ENCODE results near the gene TGIF1. TPM values are rescaled to one million over a fixed set of nuclear protein-coding genes. Genes with fewer than 3 reads are reported as not detected.

Gene TGIF1
- total and polyA plus RNA-seq, 2 of the 4 experiments (the other 2 are of a cell fraction): 62.1 to 118 TPM

- TF ChIP-seq USF2 (IDR thresholded peaks at IDR 0.05; ENCODE audit: low read depth, low read length): no peak
- TF ChIP-seq POLR2A (IDR thresholded peaks at IDR 0.05; ENCODE audit: low read depth, low read length): 0 out of 2 replicates have a peak, but pooled peaks have one; percentile 14
- TF ChIP-seq CHD1 (IDR thresholded peaks at IDR 0.05; ENCODE audit: low read depth, low read length): no peak
- TF ChIP-seq BHLHE40 (IDR thresholded peaks at IDR 0.05; ENCODE audit: low read depth, low read length): no peak
- no peak overlapping the region for H2BK20ac ChIP-seq (ENCODE audit: low read depth, low read length)
- dilution Hi-C loops (cut with HindIII; ENCODE audit: low sequenced_read_pairs, unreplicated experiment) (no loop called here), in situ Hi-C loops (cut with MboI; ENCODE audit: low sequenced_read_pairs) (no loop called here), intact Hi-C loops (cut with micrococcal nuclease) (loop anchor here (10.0 kb wide), 1 partner anchor 524 kb away; no protein-coding TSS in a partner anchor)
- ChIA-PET POLR2A (ENCODE audit: unreplicated experiment) (no interaction called here), CTCF (interaction anchor here (0.7 kb wide), 1 partner anchor 206 kb away, joined by 3 read pairs; no protein-coding TSS in a partner anchor)
- DNase-seq (peak; percentile 19), ATAC-seq (ENCODE audit: low read depth) (no peak)
- no peak overlapping the region for H3K56ac ChIP-seq (ENCODE audit: extremely low read depth, insufficient read depth, low read length)
- no peak overlapping the region for H3K18ac ChIP-seq (ENCODE audit: low read depth, low read length)
- H3K4me3 ChIP-seq (ENCODE audit: insufficient read depth, low read depth, low read length): no peak overlapping the region
- no peaks in the 10 kb centered on the region; the same call in 1 of the 2 replicates for H3K9me3 ChIP-seq (ENCODE audit: control insufficient read depth, insufficient read depth, low read length)
- peak overlapping the region; percentile 40; the same call in 1 of the 2 replicates for H3K14ac ChIP-seq (replicated peaks; ENCODE audit: low read depth, low read length)
- H2BK5ac ChIP-seq (ENCODE audit: low read depth, low read length, poor library complexity, severe bottlenecking): peak overlapping the region; percentile 47
- no peak overlapping the region for H3K9ac ChIP-seq (ENCODE audit: low read depth, low read length)
- H4K8ac ChIP-seq (ENCODE audit: low read depth in 2 of 2, low read length in 2 of 2): no peak overlapping the region
- H3K4me1 ChIP-seq (ENCODE audit: control insufficient read depth, insufficient read depth, low read length): peaks cover 16% of the 10 kb centered on the region
- H3K4ac ChIP-seq (ENCODE audit: low read depth, low read length): no peak overlapping the region
- no peak overlapping the region for H4K91ac ChIP-seq (ENCODE audit: insufficient read depth, low read depth, low read length)
- H2AK5ac ChIP-seq (ENCODE audit: low read depth, low read length): no peak overlapping the region
- no peak overlapping the region for H2AK9ac ChIP-seq (replicated peaks; ENCODE audit: low read depth, low read length, poor library complexity)
- H4K20me1 ChIP-seq (ENCODE audit: insufficient read depth, low read length): peaks cover 47% of the 10 kb centered on the region
- peak overlapping the region; percentile 29 for H3K4me2 ChIP-seq (ENCODE audit: low read depth, low read length)
- H3K9me1 ChIP-seq (ENCODE audit: insufficient read depth, low read length): peaks cover 13% of the 10 kb centered on the region
- H3K79me1 ChIP-seq (ENCODE audit: low read depth in 1 of 2, low read length in 2 of 2): peaks cover 18 to 50% of the 10 kb centered on the region in 2 experiments
- H2BK120ac ChIP-seq (ENCODE audit: low read depth, low read length): no peak overlapping the region
- BruUV-seq (replicated peaks): no TSS peak
- no peak overlapping the region for H3K27ac ChIP-seq (ENCODE audit: insufficient read depth, low read length)
- H4K5ac ChIP-seq (ENCODE audit: low read depth, low read length): no peak overlapping the region
- no peak overlapping the region for H2BK15ac ChIP-seq (ENCODE audit: low read depth, low read length)
- H3K23ac ChIP-seq (ENCODE audit: low read depth, low read length): peak overlapping the region; percentile 40; the same call in 1 of the 2 replicates
- peaks cover 27% of the 10 kb centered on the region for H3K36me3 ChIP-seq (ENCODE audit: control insufficient read depth, insufficient read depth, low read length)
- H3K27me3 ChIP-seq (ENCODE audit: control insufficient read depth, insufficient read depth, low read length): no peaks in the 10 kb centered on the region
- no CpG with 5 or more reads among the region's 3 CpGs for WGBS, 2 experiments (ENCODE audit: extremely low coverage in 2 of 2, insufficient read length in 1 of 2)
- no peak overlapping the region for H2AFZ ChIP-seq (replicated peaks; ENCODE audit: low read length, poor library complexity)
Measured at GRCh38 chr18:3458378-3458777, 8.4 kb downstream of the TGIF1 start.

All from IMR-90 (cell line).